DND-41 (cell line): ENCODE results near the gene PAFAH2.

ENCODE experiments used
- CTCF ChIP-seq: IDR thresholded peaks from 2 replicates; pipeline ENCODE4 v1.5.1; 2012; ENCODE audit warnings: borderline replicate concordance, low read length, moderate library complexity, mild to moderate bottlenecking; ENCODE audit not compliant: poor library complexity, severe bottlenecking; ENCODE audit errors: extremely low read depth
- EZH2 ChIP-seq: IDR thresholded peaks from 3 replicates; pipeline ENCODE4 v1.6.1; 2012; ENCODE audit warnings: borderline replicate concordance, low read depth, mild to moderate bottlenecking, moderate library complexity, low read length, inconsistent platforms; ENCODE audit not compliant: severe bottlenecking

- no peak for TF ChIP-seq CTCF
- no peak for TF ChIP-seq EZH2
Measured at GRCh38 chr1:26003262-26003661, 5.4 kb upstream of the PAFAH2 start.
